Measurements from ENCODE around the gene CEACAM20. TPM values are rescaled to one million over a fixed set of nuclear protein-coding genes. Genes with fewer than 3 reads are reported as not detected.

CEACAM20 gene
- total and polyA plus RNA-seq, 10 of the 15 experiments (the other 5 are each of a cell fraction or from before 2014, with no cell fraction given), result not detected

DNA sequence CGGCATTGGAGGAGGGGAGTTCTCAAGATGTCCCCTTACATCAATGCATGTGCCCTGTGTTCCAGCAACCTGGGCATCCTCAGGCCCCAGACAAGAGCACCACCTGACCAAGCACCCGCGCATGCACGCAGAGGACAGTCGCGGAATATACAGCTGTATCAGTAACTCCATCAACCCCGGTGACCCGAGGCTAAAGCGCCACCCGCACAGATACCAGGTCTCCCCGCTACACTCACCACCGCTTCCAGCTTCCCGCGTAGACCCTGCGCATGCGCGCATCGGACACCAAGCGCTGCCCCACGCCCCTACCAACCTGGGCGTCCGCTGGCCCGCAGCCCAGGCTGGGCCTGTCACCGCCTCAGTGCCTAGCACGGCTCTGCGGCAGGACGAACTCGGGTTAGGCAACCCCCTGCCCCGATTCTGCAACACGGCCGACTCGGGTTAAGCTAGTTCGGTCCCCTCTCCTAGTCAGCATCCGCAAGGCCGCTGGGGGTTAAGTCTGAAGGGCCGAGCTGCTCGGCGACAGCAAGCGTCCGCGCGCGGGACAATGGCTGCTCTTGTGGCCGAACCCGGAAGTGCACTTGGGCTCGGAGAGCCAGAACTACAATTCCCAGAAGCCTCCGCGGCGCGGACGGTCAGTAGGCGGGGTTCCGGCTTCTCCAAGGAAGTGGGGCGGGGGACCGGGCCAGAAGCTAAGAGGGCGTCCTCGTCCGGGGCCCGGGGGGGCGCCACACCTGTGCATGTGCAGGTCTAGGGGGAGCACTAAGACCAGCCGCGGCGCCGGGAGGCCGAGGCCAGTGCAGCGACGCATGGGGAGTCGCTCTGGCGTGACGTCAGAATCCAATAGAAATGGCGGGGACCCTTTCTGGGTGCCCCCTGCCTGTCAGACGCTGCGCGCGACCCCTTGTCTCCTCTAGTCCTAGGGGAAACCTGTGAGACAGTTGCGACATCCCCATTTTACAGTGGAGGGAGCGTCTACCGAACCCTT, 29.2 kb downstream of the CEACAM20 start, which contains the start of gene ZNF180 (continued):
- TF ChIP-seq EP300 (IDR thresholded peaks at IDR 0.05; ENCODE audit: borderline replicate concordance in 1 of 2, control insufficient read depth in 1 of 2, low read depth in 2 of 2, low read length in 2 of 2) (0 out of 4 replicates have a peak, but pooled peaks of 1 of the 2 experiments have one; percentile 19), POLR2AphosphoS5 (IDR thresholded peaks at IDR 0.05; ENCODE audit: low read length) (peak; percentile 70; the same call in 1 of the 2 replicates), PML (IDR thresholded peaks at IDR 0.05; ENCODE audit: low read length) (peak; percentile 72), PKNOX1 (IDR thresholded peaks at IDR 0.05) (peak; percentile 44), KDM1A (IDR thresholded peaks at IDR 0.05; ENCODE audit: borderline replicate concordance) (no peak), DPF2 (IDR thresholded peaks at IDR 0.05) (peak; percentile 80; the same call in 1 of the 2 replicates), FOS (IDR thresholded peaks at IDR 0.05; ENCODE audit: borderline replicate concordance, extremely low read depth, insufficient read length) (no peak), MYC (IDR thresholded peaks at IDR 0.05; ENCODE audit: insufficient read depth, insufficient read length, insufficient replicate concordance, low read length, severe bottlenecking) (peak; percentile 28), EGR1 (IDR thresholded peaks at IDR 0.05; ENCODE audit: borderline replicate concordance in 1 of 2, low read depth in 2 of 2, low read length in 2 of 2) (peak; percentile 15 to 62)
- TF ChIP-seq, protein P1, sequence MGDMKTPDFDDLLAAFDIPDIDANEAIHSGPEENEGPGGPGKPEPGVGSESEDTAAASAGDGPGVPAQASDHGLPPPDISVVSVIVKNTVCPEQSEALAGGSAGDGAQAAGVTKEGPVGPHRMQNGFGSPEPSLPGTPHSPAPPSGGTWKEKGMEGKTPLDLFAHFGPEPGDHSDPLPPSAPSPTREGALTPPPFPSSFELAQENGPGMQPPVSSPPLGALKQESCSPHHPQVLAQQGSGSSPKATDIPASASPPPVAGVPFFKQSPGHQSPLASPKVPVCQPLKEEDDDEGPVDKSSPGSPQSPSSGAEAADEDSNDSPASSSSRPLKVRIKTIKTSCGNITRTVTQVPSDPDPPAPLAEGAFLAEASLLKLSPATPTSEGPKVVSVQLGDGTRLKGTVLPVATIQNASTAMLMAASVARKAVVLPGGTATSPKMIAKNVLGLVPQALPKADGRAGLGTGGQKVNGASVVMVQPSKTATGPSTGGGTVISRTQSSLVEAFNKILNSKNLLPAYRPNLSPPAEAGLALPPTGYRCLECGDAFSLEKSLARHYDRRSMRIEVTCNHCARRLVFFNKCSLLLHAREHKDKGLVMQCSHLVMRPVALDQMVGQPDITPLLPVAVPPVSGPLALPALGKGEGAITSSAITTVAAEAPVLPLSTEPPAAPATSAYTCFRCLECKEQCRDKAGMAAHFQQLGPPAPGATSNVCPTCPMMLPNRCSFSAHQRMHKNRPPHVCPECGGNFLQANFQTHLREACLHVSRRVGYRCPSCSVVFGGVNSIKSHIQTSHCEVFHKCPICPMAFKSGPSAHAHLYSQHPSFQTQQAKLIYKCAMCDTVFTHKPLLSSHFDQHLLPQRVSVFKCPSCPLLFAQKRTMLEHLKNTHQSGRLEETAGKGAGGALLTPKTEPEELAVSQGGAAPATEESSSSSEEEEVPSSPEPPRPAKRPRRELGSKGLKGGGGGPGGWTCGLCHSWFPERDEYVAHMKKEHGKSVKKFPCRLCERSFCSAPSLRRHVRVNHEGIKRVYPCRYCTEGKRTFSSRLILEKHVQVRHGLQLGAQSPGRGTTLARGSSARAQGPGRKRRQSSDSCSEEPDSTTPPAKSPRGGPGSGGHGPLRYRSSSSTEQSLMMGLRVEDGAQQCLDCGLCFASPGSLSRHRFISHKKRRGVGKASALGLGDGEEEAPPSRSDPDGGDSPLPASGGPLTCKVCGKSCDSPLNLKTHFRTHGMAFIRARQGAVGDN (IDR thresholded peaks at IDR 0.05), result peak; percentile 56
- TF ChIP-seq, protein P2, sequence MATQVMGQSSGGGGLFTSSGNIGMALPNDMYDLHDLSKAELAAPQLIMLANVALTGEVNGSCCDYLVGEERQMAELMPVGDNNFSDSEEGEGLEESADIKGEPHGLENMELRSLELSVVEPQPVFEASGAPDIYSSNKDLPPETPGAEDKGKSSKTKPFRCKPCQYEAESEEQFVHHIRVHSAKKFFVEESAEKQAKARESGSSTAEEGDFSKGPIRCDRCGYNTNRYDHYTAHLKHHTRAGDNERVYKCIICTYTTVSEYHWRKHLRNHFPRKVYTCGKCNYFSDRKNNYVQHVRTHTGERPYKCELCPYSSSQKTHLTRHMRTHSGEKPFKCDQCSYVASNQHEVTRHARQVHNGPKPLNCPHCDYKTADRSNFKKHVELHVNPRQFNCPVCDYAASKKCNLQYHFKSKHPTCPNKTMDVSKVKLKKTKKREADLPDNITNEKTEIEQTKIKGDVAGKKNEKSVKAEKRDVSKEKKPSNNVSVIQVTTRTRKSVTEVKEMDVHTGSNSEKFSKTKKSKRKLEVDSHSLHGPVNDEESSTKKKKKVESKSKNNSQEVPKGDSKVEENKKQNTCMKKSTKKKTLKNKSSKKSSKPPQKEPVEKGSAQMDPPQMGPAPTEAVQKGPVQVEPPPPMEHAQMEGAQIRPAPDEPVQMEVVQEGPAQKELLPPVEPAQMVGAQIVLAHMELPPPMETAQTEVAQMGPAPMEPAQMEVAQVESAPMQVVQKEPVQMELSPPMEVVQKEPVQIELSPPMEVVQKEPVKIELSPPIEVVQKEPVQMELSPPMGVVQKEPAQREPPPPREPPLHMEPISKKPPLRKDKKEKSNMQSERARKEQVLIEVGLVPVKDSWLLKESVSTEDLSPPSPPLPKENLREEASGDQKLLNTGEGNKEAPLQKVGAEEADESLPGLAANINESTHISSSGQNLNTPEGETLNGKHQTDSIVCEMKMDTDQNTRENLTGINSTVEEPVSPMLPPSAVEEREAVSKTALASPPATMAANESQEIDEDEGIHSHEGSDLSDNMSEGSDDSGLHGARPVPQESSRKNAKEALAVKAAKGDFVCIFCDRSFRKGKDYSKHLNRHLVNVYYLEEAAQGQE (IDR thresholded peaks at IDR 0.05; ENCODE audit: low read depth, low read length), result 0 out of 2 replicates have a peak, but pooled peaks have one; percentile 4
- TF ChIP-seq, protein P3, sequence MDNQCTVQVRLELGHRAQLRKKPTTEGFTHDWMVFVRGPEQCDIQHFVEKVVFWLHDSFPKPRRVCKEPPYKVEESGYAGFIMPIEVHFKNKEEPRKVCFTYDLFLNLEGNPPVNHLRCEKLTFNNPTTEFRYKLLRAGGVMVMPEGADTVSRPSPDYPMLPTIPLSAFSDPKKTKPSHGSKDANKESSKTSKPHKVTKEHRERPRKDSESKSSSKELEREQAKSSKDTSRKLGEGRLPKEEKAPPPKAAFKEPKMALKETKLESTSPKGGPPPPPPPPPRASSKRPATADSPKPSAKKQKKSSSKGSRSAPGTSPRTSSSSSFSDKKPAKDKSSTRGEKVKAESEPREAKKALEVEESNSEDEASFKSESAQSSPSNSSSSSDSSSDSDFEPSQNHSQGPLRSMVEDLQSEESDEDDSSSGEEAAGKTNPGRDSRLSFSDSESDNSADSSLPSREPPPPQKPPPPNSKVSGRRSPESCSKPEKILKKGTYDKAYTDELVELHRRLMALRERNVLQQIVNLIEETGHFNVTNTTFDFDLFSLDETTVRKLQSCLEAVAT (IDR thresholded peaks at IDR 0.05), result peak; percentile 82

Measured in GM12878 (cell line).